ENCODE measurements around the gene RDH11. TPM values are rescaled to one million over a fixed set of nuclear protein-coding genes. Genes with fewer than 3 reads are reported as not detected.
"Not testable (repeated sequence)": the region's sequence is repeated elsewhere in the genome, so short reads cannot be mapped to it uniquely, and the experiment has no call there.

RDH11 gene
- polyA plus RNA-seq, 3 donors: 64.9 to 70.7 (median 65.4) TPM

DNA sequence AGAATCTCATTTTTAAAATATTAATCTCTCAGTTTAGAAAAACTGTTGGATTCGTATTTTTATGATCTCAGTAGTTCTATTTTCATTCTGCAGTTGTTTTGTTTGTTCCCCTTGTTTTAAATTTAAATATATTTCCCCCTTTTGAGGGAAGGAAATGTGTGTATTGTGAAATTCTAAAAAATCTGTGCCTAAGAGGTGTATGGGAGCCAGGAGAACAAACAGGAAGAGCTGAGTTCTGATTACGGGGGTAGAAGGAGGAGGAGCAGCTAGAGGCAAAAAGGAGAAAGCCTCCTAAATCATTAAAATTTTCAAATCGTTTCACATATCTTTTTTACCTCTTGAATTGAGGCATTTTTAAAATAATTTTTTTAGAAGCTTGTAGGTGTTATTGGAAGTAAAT, 8.4 kb upstream of the RDH11 start:
- Mint-ChIP-seq H3K9me3 (peaks cover 0 to 14% (median 8%) of the 10 kb centered on the region in 7 donors), H3K4me1 (peaks cover 35% of the 10 kb centered on the region), H3K36me3 (no peaks in the 10 kb centered on the region), H3K4me3 (peak overlapping the region; percentile 5 to 78), H3K27ac (peak overlapping the region; percentile 60 to 92 (median 79)), H3K27me3 (ENCODE audit: low read depth in 3 of 3) (peaks cover 0 to 4% (median 2%) of the 10 kb centered on the region in 3 donors)
- TF ChIP-seq, protein P1, sequence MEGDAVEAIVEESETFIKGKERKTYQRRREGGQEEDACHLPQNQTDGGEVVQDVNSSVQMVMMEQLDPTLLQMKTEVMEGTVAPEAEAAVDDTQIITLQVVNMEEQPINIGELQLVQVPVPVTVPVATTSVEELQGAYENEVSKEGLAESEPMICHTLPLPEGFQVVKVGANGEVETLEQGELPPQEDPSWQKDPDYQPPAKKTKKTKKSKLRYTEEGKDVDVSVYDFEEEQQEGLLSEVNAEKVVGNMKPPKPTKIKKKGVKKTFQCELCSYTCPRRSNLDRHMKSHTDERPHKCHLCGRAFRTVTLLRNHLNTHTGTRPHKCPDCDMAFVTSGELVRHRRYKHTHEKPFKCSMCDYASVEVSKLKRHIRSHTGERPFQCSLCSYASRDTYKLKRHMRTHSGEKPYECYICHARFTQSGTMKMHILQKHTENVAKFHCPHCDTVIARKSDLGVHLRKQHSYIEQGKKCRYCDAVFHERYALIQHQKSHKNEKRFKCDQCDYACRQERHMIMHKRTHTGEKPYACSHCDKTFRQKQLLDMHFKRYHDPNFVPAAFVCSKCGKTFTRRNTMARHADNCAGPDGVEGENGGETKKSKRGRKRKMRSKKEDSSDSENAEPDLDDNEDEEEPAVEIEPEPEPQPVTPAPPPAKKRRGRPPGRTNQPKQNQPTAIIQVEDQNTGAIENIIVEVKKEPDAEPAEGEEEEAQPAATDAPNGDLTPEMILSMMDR (IDR thresholded peaks at IDR 0.05): no peak
- H3K4me3 ChIP-seq (replicated peaks in 1 of 3; ENCODE audit: low read depth in 2 of 3, low read length in 3 of 3): peak overlapping the region in 2 of 3 experiments; percentile 30 to 55
- peak overlapping the region; percentile 19 to 27 for H3K27ac ChIP-seq (ENCODE audit: low read depth in 1 of 2, low read length in 2 of 2)
- no peaks in the 10 kb centered on the region for H3K27me3 ChIP-seq (ENCODE audit: control insufficient read depth in 2 of 2, insufficient read depth in 2 of 2, low read length in 2 of 2)
- H2AFZ ChIP-seq (ENCODE audit: insufficient read depth, low read depth, low read length, poor library complexity, severe bottlenecking): no peak overlapping the region
- H4K20me1 ChIP-seq (ENCODE audit: insufficient read depth, low read length): no peaks in the 10 kb centered on the region
- no peak overlapping the region for H3K9ac ChIP-seq (ENCODE audit: insufficient read depth, low read length, poor library complexity, severe bottlenecking)
- H3K4me1 ChIP-seq (ENCODE audit: control insufficient read depth in 1 of 2, insufficient read depth in 2 of 2, low read length in 2 of 2): peaks cover 31 to 39% of the 10 kb centered on the region in 2 donors
- peak in 2 of 3 donors; percentile 43 to 54 for DNase-seq
- no CpG with 5 or more reads among the region's 3 CpGs for WGBS (ENCODE audit: insufficient coverage)
- no peaks in the 10 kb centered on the region for H3K9me3 ChIP-seq (replicated peaks in 1 of 2; ENCODE audit: control insufficient read depth in 1 of 2, insufficient read depth in 1 of 2, low read length in 2 of 2)
- H3K36me3 ChIP-seq (replicated peaks in 1 of 2; ENCODE audit: control insufficient read depth in 1 of 2, insufficient read depth in 2 of 2, low read length in 2 of 2): no peaks in the 10 kb centered on the region
- intact Hi-C loops (cut with micrococcal nuclease): loop anchor here (1.0 to 10.0 kb wide), 5 partner anchors 37 to 1053 kb away; partner anchors contain the start of gene ARG2 (in 1 of the 2)
- peak overlapping the region; percentile 74 for H3K4me2 ChIP-seq (replicated peaks; ENCODE audit: extremely low read depth, low read length, poor library complexity, severe bottlenecking)
- no peaks in the 10 kb centered on the region for H3K79me2 ChIP-seq (ENCODE audit: insufficient read depth, low read length)

DNA sequence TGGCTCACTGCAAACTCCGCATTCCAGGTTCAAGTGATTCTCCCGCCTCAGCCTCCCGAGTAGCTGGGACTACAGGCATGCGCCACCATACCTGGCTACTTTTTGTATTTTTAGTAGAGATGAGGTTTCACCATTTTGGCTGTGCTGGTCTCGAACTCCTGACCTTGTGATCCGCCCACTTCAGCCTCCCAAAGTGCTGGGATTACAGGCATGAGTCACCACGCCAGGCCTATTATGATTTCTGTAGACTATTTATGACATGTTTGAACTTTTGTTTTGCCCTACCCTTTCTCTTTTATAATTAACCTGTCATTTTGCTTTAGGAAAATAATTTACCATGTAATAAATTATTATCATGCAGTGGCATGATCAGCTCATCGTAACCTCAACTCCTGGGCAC, 5.9 kb upstream of the RDH11 start, which contains the start of gene RDH12:
RDH12 (plus strand) TSS at position 395 of the 400 bp plus-strand sequence. CDS start 20,757 bp downstream, outside the sequence.
- H3K27ac Mint-ChIP-seq: peak within 1 kb of the TSS; percentile 87 to 97 (median 93)
- H3K4me1 Mint-ChIP-seq: peaks cover 40% of the 10 kb centered on the region
- intact Hi-C loops (cut with micrococcal nuclease): loop anchor here (2.0 to 10.0 kb wide), 5 partner anchors 34 to 1056 kb away; partner anchors contain the start of gene ARG2 (in 2 of the 2)
- Histone ChIP-seq H3K4me3 (replicated peaks in 1 of 3; ENCODE audit: low read depth in 2 of 3, low read length in 3 of 3) (peak within 1 kb of the TSS in 1 of 3 experiments; percentile 55), H3K27ac (ENCODE audit: low read depth in 1 of 2, low read length in 2 of 2) (peak within 1 kb of the TSS; percentile 73), H3K4me1 (ENCODE audit: control insufficient read depth in 1 of 2, insufficient read depth in 2 of 2, low read length in 2 of 2) (peaks cover 36 to 47% of the 10 kb centered on the region in 2 donors), H3K4me2 (replicated peaks; ENCODE audit: extremely low read depth, low read length, poor library complexity, severe bottlenecking) (peak within 1 kb of the TSS; percentile 62)
- no CpG with 5 or more reads among the region's 8 CpGs for WGBS (ENCODE audit: insufficient coverage)
- DNase-seq: peak in 1 of 3 donors; percentile 12
- not testable (repeated sequence) for H3K9ac ChIP-seq (ENCODE audit: insufficient read depth, low read length, poor library complexity, severe bottlenecking); H4K20me1 ChIP-seq (ENCODE audit: insufficient read depth, low read length); H3K9me3 ChIP-seq (replicated peaks in 1 of 2; ENCODE audit: control insufficient read depth in 1 of 2, insufficient read depth in 1 of 2, low read length in 2 of 2); H3K9me3 Mint-ChIP-seq; H3K27me3 Mint-ChIP-seq (ENCODE audit: low read depth in 3 of 3); H3K79me2 ChIP-seq (ENCODE audit: insufficient read depth, low read length); H3K36me3 ChIP-seq (replicated peaks in 1 of 2; ENCODE audit: control insufficient read depth in 1 of 2, insufficient read depth in 2 of 2, low read length in 2 of 2); H3K27me3 ChIP-seq (ENCODE audit: control insufficient read depth in 2 of 2, insufficient read depth in 2 of 2, low read length in 2 of 2); H3K36me3 Mint-ChIP-seq; H2AFZ ChIP-seq (ENCODE audit: insufficient read depth, low read depth, low read length, poor library complexity, severe bottlenecking)
- H3K4me3 Mint-ChIP-seq: peak within 1 kb of the TSS; percentile 48 to 58
